Prostate gland (tissue), 2 donors: ENCODE measurements around the gene DHDH.

ENCODE experiments used
- POLR2A ChIP-seq: fragments of 450-650 bp; IDR thresholded peaks from one replicate; pipeline ENCODE4 v1.6.1; 2016; ENCODE audit warnings: antibody characterized with exemption, mild to moderate bottlenecking
- POLR2AphosphoS5 ChIP-seq: sonication (generic); formaldehyde crosslinking; IDR thresholded peaks from one replicate; pipeline ENCODE4 v1.6.1; 2017; ENCODE audit warnings: antibody characterized with exemption
- TF ChIP-seq, protein P1 (sequence below), 4 experiments: fragments of 200-600 bp in 2 of 4; fragments of 450-650 bp in 2 of 4; sonication (generic) in 2 of 4; IDR thresholded peaks; 1 replicate in 3 of 4; 2 replicates in 1 of 4; pipeline ENCODE4 v1.5.1; 2016 to 2019; ENCODE audit warnings: antibody characterized with exemption in 4 of 4, mild to moderate bottlenecking in 2 of 4, moderate library complexity in 2 of 4

DNA sequence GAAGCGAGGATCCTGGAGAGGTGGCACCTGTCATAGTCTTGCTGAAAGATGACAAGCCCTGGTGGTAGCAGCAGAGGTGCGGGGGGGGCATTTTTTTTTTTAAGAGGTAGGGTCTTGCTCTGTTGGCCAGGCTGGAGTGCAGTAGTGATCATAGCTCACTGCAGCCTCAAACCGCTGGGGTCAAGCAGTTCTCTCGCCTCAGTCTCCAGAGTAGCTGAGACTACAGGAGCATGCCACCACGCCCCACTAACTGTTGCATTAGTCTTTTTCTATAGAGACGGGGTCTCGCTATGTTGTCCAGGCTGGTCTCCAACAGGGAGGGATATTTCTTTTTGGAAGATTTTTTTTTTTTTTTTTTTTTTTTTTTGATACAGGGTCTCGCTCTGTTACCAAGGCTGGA lies 24.5 kb downstream of the DHDH start:
- TF ChIP-seq, protein P1, sequence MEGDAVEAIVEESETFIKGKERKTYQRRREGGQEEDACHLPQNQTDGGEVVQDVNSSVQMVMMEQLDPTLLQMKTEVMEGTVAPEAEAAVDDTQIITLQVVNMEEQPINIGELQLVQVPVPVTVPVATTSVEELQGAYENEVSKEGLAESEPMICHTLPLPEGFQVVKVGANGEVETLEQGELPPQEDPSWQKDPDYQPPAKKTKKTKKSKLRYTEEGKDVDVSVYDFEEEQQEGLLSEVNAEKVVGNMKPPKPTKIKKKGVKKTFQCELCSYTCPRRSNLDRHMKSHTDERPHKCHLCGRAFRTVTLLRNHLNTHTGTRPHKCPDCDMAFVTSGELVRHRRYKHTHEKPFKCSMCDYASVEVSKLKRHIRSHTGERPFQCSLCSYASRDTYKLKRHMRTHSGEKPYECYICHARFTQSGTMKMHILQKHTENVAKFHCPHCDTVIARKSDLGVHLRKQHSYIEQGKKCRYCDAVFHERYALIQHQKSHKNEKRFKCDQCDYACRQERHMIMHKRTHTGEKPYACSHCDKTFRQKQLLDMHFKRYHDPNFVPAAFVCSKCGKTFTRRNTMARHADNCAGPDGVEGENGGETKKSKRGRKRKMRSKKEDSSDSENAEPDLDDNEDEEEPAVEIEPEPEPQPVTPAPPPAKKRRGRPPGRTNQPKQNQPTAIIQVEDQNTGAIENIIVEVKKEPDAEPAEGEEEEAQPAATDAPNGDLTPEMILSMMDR (IDR thresholded peaks at IDR 0.05), result no peak
- TF ChIP-seq POLR2A (no peak), POLR2AphosphoS5 (no peak)
